Measurements from ENCODE around the gene WASL.

- no peak for TF ChIP-seq CTCF (IDR thresholded peaks at IDR 0.05)
- TF ChIP-seq POLR2AphosphoS5 (IDR thresholded peaks at IDR 0.05), result no peak
- TF ChIP-seq POLR2A (IDR thresholded peaks at IDR 0.05), result no peak
Observed at GRCh38 chr7:123735539-123735938, 13.3 kb downstream of the WASL start.
